DMS53 treated with DMSO at 0.1 percent for 48 hours (cell line): Measurements from ENCODE around the gene ZNF280C.

Experiments used
- DNase-seq: peaks from one replicate; lab custom pipeline; 2025; ENCODE audit not compliant: unreplicated experiment; lab: John Stamatoyannopoulos, UW

ZNF280C gene

DNA sequence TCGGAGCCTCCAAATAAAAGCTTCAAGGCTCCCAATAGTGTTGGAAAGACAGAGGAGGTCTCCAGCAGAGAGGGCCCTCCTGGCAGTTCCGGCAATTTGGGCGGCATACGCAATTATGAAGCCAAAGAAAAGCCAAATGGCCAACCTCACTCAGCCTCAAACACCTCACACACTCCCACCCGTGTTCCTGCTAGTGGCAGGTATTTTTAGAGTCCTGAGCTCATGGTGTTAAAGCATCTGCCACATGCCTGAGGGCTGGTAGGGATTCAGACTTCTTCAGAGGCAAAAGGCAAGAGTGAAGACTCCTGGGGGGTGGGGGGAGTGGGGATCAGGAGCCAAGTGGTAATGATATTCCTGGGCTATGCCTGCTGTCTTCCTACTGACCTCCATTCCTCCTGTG, 89.5 kb downstream of the ZNF280C start:
- DNase-seq: no peak

DNA sequence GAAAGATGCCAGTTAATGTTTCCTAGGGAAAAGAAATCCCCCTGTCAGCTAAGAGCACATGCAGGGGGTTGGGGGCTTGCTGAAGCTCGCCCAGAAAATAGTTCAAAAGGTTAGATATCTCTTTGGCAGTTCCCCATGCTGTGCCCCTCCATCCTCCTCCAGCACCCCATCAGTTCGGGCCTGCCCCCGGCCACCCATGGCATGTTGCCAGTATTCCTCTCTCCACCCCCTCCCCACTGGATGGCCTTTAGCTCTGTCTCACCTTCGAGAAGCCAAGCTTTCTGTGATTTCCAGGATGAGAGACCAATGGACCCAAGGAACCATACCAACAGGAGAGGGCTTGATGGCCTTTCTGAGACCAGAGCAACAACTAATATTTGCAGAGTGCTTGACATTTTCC, 91.8 kb downstream of the ZNF280C start:
- no peak for DNase-seq

DNA sequence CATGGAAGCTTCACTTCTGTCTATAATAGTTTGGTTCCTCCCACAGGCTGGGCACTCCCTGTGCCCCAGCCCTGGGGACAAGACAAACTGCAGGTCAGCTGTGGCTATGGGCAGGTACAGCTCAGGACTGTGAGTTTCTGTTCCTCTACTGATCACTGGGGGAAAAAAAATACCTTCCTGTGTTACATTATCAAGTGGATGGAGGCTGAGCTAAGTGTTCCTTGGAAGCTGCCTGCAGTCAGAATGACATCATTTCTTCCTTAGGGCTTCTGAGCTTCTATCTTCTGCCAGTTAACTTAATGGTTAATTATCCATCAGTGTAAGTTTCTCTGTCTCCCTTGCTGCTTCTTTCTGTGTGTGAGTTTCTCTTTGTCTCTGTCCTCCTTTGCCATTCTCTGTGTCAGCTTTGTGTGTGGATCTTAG, 92.3 kb downstream of the ZNF280C start:
- DNase-seq: no peak

DNA sequence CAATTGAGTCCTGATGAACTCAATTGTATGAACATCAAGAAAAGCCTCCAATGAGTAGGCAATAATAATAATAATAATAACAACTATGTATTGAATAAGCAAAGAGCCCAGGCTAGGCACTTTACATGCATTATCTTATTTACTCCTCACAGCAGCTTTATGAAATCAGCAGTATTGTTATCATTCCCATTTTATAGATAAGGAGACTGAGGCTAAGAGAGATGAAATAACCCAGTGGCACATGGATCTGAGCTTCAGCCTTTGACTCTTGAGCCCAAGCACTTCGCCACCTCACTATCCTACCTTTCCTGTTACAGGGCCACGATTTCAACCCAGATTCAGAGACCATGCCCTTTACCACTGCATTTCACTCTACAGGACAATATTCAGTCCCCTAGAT, 93.8 kb downstream of the ZNF280C start:
- no peak for DNase-seq

DNA sequence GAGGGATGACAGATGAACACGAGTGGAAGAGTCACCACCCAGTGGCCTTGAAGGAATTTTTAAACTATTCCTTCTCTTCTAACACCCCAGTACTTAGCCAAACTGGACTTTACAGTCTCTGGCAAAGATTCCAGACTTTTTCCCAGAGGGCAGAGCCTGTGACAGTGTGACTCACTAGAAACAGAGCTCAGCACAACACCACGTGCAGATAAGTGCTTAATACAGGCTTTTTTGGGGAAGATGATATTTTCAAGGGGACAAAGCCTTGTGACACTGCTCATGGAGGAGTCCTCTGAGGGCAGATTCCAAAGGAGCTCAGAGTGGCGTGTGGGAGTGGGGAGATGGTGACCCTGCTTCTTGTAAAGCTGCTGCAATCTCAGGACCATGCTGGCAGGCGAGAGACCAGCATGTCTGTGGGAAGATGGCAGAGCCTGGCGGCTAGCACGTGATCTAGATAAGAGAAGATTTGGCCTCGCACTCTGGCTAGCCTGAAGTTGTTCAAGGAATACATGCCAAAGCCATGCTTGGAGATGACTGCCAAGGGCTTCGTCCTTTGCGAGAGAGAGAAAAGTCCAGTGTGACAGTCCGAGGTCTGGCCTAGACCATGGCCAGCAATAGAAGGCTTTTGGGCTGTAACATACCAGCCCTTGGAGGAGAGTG, 94.5 kb downstream of the ZNF280C start:
- DNase-seq: no peak

DNA sequence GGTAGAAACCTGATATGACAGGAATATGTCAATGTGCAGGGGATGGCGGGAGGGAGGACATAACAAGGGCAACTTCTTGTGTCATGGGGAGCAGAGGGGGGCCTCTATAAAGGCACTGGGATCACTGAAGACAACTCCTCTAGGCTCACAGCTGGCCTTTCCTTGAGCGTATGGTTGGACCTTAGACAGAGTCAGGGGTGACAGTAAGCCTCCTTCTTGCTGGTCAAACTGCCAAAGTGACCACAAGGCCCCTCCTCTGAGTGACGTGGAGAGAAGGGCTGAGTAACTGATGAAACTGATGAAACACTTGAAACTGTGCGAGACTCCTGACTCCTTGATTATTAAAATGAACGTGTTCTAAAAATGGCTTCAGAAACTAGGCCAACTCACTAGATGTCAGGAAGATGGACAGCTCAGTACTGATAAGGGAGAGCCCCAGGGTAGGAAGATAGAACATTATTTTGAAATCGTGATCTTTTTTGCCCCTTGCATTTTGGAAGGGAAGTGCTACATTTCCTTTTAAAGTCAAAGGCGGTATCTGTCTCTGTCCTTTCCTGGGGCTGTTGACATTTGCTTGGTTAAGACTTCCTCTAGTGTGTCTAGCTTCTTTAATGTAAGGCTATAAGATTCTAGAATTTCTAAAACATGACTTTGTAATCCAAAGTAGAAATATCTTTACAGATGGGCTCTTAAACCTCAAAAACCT, 95.4 kb downstream of the ZNF280C start:
- no peak for DNase-seq

DNA sequence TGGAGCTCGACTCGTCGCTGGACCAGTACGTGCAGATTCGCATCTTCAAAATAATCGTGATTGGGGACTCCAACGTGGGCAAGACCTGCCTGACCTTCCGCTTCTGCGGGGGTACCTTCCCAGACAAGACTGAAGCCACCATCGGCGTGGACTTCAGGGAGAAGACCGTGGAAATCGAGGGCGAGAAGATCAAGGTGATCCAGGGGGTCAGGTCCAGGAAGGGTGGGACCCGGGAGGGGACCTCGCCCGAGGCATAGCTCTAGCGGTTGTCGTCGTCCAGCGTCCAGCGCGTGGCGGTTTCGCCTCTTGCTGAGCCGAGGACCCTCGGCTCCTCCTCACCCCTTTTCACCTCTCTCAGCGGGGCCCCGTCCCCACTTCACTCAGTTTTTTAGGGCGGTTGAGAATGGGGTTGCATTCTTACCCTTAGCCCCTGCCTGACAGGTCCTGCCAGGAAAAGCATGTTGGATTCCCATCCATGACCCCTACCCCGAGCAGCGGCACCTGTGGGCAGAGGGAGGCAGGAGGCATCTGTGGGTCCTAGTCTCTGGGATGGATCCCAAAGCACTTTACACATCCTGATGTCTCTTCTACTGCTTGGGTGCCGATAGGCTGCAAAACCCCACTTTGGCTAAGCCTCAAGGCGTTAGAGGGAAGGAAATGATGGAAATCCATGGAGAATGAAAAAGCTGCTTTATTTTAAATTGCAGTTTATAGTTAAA, 96.4 kb downstream of the ZNF280C start:
- no peak for DNase-seq

DNA sequence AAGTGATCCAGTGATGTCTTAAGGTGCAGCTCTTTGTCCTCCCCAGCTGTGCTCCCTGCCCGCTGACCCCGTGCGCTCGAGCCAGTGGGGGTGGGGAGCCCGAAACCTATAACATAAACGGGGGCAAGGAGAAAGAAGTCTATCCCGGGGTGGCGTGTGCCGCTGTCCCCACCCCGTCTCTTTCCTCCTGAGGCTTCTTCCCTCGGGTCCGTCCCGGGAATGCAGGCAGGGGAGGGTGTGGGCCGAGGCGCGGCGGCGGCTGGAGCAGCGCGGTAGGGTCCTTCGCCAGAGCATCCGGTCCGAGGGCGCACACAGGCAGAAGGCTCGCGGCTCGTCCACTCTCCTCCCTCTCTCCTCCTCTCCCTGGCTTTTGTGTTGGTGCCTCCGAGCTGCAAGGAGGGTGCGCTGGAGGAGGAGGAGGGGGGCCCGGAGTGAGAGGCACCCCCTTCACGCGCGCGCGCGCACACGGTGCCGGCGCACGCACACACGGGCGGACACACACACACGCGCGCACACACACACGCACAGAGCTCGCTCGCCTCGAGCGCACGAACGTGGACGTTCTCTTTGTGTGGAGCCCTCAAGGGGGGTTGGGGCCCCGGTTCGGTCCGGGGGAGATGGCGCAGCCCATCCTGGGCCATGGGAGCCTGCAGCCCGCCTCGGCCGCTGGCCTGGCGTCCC, 97.1 kb downstream of the ZNF280C start, which contains the start of gene RAB33A:
Gene RAB33A (plus strand): TSS at position 517 of the 681 bp plus-strand sequence. CDS start 101 bp downstream, at position 618.
- DNase-seq: no peak

DNA sequence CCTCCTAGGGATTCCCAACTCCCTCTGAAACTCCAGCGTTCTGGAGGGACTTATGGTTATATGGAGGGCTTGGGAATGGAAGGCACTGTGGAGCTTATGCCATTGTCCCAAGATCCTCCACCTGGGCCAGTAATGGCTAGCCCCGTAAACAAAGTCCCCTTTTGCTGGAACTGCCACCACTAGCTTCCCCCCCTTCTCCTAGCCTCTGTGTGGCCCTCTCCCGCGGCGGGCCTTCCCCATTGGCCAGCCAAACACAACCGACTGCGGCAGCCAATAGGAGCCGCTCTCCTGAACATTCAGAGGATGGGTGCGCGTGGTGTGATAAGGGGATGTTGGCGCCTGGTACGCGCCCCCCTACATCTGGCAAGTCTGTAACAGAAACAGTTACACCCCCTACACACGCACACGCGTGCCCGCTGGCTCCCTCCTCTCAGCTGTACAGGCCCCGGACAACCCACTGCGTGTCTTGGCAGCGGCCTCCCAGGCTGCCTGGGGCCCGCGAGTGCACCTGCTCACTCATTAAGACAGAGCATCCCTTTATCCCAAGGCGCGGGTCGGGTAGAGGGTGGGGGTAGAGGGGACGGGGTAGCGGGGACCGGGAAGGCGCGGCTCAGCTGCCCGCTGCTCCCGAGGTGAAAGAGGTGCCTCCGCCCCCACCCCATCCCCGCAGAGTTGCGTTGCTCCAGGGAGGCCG, 97.8 kb downstream of the ZNF280C start:
- peak; percentile 30 for DNase-seq

DNA sequence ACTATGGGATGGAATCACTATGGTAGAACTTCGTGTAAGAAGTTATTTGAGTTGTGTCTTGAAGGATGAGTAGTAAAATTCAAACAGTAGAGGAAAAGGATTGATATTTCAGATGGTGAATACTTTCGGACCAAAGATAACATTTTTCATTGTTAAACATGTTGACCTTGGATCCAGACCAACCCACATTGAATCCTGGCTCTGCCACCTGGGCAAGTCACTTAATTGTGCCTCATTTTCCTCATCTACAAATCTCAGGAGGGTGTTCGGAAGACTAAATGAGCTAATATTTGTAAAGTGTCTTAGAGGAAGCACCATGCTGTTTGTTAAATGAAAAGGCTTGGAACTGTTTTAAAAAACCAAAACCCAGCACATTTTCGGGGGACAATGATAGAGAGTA, 101.7 kb downstream of the ZNF280C start:
- no peak for DNase-seq

DNA sequence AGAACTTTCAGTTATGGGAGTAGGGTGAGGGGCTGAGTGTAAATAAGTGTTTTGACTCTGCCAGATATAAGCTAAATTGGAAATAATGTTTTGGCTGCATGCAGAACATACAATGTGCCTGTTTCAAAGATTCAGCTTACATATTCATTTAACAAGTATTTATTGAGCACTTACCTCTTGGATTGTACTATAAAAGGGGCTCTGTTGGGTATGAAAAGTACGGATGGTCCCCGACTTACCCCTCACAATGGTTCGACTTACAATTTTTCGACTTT, 102.3 kb downstream of the ZNF280C start:
- no peak for DNase-seq

DNA sequence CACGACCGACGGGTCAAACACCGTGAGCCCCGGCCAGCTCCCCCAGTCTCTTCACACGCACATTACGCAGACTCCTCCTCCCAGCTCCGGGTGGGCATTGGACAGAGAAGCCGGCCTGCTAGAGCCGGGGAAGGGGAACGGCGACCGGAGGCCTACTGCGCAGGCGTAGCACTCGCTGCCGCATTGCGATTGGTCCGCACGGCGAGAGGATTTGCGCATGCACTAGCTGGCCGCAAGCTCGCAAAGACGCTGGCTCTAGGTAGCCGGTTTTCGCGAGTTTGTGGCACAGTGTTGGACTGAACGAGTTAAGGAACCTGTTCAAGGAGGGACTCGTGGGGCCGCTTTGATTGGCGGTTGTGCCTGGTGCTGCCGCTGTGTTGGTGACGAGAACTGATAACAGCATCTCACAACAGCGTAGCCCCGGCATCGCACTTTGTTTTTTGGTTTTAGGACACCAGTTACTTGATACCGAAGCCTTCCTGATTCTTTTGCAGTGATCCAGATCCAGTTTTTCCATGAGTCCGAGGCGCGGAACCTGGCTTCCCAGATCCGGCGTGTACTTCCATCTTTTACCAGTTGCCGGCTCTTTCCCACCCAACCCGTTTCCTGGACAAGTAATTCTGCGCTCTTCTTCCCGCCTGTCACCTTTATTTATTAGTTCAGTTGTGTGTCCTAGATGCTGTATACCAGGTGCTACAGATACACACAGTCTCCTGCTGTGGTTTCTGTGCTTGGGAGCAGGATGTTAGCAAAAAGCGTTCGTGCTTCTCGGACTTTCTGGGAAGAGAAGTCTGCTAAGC, 102.8 kb downstream of the ZNF280C start, which contains the start of gene AIFM1:
Gene AIFM1 (minus strand): TSS at position 139 of the 800 bp plus-strand sequence. CDS start 185 bp downstream, outside the sequence.
- DNase-seq: peak; percentile 90

DNA sequence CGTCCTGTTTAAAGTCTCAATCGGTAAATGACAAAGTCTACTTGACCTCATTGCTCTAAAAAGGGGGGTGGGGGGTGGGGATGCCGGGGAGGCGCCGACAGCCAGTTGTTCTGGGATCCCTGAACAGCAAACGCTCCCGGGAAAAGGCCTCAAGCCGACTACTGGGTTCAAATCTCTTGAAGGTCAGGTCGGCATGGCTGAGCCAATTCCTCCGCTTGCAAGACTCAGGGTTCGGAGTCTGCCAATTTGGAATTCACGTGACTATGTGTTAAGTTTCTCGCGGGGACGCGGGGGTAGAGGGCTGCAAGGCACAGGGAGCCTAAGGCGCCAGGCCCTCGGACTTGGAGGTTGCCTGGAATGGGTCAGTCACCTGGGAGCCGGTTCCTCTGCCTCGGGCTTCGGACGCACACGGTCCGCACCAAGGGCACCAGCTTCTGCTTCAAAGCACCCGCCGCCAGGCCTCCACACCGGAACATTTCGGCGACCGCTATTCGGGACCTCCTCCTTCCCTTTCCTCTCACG, 103.5 kb downstream of the ZNF280C start:
- DNase-seq: no peak

DNA sequence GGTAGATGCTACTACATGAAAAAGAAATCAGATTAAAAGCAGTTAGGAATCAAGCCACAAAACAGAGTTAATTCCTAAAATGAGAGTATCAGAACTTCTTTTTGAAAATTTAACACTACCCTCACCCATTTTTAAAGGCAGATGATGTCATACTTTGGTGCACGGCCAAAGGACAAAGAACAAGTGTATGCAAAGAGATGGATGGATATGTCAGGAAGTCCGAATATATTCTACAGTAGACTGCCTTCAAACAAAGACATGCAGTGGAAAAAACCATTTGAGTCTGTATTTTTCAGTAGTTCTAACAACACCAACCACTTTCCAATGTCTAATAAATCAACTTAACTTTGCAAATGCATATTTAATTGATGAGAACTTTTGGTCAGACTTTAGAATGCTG, 105.3 kb downstream of the ZNF280C start:
- no peak for DNase-seq

DNA sequence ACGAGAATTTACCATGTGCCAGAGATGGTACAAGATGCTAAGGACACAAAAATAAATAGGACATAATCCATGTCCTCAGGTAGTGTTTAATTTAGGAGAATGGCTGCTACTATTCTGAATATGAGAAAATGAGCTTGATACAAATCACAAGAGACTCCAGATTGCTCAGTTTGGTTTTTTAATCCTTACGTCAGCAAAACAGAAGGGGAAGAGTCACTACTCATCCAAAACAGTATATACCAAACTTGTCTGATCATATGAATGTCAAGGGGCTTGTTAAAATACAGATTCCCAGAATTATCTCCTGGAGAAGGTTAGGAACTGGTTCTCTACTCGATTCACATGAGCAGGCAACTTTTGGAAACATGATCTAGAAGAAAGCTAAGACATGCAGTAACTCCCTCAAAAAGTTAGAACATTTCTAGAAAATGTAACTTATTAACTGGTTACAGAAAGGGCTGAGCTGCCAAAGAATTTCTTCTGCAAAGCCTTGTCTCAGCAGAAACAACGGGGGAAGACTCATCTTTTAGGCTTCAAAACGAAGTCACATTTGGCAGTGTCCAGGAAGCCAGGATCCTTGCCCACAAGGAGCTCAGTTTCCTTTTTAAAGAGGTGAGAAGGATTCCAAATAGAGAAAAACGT, 106.5 kb downstream of the ZNF280C start:
- DNase-seq: no peak

DNA sequence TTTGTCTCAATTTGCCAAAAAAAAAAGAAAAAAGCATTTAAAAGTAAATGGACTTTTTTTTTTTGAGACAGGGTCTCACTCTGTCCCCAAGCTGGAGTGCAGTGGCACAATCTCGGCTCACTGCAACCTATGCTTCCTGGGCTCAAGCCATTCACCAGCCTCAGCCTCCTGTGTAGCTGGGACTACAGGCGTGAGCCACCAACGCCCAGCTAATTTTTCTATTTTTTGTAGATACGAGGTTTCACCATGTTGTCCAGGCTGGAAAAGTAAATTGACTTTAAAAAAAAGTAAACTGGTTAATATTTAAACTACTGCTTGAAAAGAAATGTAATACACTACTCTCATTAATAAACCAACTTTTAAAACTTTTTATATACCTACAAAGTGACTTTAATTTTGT, 108.9 kb downstream of the ZNF280C start:
- DNase-seq: no peak

DNA sequence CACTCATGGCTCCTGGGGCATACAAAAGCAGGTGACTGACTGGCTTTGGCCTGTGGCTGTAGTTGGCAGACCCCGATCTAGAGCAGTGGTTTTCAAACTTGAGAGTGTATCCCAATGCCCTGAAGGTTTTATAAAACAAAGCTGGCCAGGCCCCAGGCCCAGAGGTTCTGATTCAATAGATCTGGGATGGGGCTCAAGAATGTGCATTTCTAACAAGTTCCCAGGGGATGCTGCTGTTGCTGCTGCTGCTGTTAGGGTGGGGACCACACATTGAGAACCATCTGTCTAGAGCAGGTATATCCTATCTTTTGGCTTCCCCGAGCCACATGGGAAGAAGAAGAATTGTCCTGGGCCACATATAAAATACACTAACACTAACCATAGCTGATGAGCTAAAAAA, 110.4 kb downstream of the ZNF280C start:
- no peak for DNase-seq

DNA sequence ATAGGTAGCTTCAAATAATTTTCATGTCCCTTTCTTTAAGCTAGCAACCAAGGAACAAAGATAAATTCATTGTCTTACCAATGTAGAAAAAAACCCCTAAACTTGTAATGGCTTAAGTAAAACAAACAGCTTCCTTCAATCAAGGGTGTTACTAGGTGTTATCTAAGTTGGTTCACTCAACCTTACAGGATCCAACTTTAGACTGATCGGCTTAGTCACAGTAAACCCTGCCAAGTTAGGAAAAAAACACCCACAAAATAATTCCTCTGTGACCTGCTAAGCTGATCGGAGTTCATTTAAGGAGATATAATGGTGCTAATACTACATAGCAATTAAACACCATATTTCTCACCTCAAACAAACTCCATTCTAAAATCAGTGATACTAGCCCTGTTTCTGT, 113.1 kb downstream of the ZNF280C start:
- DNase-seq: no peak
